GM19463 (cell line): ENCODE data around the gene ADAM33.

Source experiments
- ATAC-seq: cut with Tn5 transposase; IDR thresholded peaks from one replicate; pipeline ENCODE4 v1.9.1; 2021; ENCODE audit warnings: mild to moderate bottlenecking, moderate library complexity; ENCODE audit not compliant: unreplicated experiment

Gene ADAM33

DNA sequence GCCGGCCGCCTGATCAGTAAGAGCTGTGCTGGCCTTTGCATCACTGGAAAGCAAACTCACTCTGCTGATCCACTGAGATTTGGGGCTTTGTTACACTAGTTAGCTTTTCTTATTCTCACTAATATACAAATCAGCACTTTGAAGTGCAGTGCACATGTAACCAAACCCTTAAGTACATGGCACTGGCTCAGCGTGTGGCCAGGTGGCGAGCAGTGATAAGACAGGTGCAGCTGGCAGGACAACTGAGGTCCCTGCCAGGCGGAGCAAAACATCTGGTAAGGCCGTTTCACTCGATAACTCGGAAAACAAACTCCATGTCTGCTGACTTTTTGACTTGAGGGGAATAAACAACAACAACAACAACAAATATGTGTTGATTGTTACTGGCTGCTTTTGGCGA, 29.6 kb downstream of the ADAM33 start:
- no peak for ATAC-seq

DNA sequence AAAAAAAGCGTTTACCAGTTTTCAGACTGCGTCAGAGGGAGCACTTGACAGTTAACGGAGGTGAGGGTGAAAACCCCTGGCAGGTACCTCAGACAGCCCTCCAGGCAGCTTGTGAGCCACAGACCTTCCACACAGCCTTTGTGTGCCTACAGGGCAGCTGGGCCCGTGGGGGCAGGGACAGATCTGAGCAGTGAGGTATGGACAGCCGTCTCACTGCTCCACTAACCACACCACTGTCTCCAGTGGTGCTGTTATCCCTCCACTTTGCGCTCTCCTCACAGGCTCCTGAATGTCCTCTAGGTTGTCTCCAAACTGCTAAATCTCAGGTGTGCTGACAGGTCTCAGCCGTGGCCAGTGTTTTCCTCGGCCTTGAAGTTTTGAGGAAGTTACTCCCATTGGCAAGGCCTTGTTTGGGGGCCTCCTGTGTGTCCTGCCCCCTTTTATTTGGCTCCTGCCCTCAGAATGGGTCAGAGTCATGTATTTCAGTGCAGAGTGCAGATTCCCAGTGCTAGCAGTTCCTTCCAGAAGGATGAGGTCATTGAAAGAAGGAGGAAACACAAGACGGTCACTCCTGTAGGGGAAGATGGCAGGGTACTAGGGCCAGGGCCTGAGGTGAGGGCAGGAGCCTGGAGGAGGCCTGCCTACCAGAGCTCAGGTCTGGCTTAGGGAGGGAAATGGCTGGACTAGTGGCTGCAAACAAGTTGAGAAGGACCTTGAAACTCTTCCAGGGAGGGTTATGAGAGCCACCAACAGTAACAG, 30.4 kb downstream of the ADAM33 start:
- ATAC-seq: no peak

DNA sequence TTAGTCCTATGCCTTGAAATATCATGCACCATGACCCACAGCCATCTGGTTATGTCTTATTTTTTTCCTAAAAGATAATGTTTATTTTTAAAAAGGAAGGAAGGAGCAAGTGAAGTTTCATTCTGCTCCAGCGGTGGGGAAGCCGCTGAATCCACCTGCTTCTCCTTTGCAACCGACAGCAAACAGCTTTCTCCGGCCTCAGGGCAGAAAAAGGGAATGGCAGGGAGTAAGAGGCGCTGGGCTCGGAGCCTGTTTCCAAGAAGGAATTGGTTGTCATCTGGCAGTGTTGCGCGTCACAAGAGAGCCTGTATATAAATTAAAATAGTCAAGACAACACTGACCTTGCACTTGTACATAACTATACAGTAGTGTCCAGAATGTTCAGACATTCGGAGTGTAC, 32.9 kb downstream of the ADAM33 start:
- no peak for ATAC-seq

DNA sequence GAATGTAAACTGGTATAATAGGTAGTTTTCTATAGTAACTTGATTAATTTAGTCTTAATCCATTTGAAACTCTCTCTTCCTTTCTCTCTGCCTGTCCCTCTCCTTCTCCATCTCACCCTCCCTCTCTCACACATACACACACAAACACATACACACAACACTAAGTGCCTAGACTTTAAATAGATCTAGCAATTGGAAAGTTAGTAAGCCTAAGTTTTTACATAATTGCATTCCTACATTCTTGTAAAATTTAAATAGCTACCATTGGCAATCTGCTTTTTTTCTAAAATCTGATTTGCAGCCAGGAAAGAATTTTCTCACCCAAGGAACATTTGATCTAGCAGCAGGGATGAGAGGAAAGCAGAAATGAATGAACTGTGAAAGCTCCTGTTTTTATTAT, 34.3 kb downstream of the ADAM33 start:
- ATAC-seq: no peak

DNA sequence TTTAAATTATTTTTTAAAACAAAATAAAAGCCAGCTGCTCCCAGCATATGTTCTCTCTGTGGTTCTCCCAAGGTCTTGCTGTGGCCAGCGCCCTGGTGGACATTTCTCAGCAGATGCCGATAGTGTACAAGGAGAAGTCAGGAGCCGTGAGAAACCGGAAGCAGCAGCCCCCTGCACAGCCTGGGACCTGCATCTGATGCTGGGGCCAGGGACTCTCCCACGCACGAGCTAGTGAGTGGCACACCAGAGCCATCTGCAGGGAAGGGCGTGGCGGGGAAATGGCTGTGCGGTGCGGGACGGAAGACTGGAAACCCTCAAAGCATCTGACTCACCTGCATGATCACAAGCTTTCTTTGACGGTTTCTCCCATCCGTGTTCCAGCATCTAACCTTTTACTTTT, 35.2 kb downstream of the ADAM33 start:
- no peak for ATAC-seq

DNA sequence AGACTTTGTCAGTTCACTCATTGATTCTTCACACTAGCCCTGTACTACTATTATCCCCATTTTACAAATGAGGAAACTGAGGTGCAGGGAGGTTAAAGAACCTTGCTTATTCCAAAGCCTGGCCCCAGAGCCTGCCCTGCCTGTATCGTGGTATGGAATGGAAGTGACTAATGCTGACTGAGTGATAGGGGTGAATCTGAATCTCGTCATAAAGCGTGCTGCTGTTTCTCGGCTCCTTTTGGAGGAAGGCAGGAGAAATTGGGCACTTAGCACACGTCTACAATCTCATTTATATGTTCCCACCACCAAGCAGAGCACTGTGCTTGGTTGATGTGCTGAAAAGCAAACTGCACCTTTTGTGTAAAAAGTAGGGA, 35.8 kb downstream of the ADAM33 start:
- ATAC-seq: no peak

DNA sequence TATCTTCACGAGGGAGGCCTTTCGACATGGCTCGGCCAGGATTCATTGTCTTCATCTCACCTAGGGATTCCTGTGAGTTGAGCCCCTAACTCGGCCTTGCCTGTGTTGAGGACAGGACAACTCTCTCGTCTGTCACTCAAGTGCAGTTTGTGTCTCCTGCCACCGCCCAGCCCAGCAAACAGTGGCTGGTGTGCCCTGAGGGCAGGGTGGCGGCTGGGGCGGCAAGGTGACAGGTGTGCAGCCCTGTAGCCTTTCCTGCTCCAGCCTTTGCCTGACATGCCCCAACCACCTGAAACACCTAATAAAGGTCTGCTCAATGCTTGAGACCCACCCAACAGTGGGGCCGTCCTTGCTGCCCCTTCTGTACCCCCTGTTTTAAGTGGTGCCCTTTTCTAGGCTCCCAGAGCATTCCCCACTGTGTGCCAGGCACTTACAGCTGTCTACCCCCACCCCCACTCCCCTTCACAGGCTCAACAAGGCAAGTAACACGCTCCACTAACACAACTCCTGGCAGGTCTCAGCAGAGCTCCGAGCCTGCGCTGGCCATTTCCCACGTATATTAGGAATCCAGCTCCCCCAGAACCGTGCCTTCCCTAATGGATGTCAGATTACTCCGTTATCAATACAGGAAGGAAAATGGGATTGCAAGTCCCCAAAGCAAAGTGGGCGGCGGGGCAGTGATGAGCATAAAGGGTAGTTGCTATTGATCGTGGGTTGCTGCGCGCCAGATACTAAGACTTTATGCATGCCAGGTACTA, 36.3 kb downstream of the ADAM33 start:
- no peak for ATAC-seq

DNA sequence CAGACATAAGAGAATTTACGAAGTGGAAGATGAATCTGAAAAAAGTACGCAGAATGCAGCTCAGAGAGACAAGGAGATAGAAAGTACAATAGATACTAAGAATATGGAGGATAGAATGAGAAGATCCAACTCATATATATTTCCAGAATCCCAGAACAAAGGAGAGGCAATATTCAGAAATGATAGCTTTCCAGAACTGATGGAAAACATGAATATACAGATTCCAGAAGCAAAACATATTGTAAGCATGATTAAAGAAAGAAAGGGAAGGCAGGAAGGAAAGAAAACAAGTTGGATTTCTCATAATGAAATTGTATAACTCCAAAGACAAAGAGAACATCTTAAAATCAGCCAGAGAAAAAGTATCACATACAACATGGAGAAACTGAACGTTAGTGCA, 41.6 kb downstream of the ADAM33 start:
- ATAC-seq: no peak

DNA sequence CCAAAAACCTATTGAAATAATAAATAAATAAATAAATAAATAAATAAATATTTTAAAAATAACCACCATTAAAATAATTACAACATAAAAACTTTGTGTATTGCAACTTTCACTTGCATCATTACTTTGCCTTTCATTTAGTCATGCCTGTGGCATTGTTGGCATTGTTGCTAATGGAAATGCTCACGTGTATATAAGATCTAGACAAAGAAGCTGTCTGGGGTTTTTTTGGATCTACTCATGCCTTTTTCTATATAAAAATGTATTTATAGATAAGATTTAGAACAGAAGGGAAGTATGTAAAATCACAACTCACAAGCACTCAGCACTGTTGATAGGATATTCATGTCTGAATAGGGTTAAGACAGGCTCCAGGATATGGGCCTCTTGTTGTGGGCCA, 46.5 kb downstream of the ADAM33 start:
- ATAC-seq: no peak

DNA sequence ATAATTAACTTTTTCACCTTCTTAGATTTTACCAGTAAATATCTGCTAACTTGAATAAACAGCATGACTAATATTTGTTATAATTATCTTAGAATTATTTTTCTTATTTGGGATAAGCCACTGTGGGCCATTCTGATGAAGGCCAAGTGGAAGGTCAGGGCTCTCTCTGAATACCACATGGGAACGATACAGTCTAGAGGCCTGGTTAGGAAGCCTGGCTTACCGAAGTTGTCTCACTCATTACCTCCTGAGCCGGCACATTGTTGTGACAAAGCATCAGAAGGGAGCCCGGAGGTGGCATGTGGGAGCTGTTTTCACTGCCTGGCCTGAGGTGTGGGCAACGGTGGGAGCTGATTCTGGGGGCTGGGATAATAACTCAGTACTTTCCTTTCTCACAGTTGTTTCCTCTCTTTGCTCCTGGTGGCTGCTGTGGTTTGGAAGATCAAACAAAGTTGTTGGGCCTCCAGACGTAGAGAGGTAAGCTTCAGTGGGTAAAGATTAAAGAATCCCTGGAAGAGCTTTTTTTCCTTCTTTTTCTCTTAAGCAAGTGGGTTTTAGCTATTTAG, 47.8 kb downstream of the ADAM33 start:
- no peak for ATAC-seq

DNA sequence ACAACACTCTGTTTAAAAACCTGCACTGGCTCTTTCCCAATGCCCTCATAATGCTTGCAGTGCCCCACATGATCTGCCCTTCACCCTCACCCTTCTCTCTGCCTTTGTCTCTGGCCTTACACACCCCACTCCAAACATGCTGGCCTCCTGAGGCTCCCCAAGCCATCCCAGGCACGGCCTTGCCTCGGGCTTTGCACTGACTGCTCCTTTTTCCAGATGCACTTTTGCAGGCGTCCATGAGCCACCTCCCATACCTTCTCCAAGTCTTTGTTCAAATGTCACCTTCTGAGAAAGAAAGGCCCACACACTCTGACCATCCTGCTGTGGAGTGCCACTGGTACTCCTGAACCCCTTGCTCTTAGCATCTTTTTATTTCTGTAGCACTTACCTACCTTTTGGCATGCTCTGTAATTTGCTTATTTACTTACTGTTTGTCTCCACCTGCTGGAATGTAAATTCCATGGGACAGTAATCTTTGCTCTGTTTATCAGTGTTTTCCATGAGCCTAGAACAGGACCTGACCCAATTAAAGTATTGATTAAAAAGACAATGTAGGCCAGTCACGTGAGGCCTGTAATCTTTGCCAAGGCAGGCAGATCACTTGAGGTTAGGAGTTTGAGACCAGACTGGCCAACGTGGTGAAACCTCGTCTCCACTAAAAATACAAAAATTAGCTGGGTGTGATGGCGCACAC, 49.4 kb downstream of the ADAM33 start:
- ATAC-seq: no peak

DNA sequence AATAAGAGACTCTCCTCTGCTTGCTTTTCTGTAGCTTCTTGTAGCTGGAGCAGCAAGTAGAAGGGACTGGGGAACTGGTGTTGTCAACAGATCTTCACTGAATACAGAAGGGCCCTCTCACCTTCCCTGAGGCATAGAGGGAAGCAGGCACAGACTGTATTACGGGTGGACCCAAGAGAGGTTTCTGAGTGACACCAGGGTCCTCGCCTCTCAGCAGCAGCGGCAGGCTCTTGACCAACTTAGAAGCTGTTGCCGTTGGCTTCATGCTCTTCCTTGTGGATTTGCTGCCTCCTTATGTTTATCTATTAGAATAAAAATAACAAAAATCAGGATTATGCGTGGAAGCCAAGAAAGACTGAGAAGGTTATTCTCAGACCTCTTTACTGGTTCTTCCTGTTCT, 50.3 kb downstream of the ADAM33 start:
- no peak for ATAC-seq

DNA sequence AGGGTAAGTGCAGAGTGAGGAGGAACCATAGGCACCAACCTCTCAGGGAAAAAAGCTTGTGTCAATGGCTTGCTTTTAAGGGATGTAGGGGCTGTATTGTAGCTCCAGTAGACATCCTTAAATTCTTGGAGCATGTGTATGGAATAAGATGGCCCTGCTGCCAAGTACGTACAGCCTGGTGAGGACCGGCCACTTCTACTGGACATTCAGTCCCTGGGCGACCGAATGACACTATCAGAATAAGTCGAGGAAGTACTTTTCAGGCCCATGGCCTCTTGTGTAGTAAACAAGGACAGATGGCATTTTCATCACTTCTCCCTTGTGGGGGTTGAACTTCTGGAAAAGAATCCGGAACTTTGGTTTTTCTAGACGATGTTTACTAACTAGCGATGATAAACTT, 51.4 kb downstream of the ADAM33 start:
- ATAC-seq: no peak

DNA sequence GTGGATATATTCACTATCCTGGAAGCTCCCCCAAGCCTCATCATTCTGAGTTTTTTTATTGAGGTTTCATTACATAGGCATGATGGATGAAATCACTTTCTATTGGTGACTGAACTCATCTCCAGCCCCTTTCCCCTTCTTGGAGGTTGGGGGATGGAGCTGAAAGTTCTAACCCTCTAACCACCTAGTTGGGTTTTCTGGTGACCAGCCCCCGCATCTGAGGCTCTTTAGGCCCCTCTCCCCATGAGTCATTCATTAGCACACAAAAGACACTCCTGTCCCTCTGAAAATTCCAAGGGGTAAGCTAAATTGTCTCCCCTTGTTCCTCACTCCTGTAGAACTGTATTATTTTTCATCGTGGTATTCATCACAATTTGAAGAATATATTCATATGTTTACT, 51.9 kb downstream of the ADAM33 start:
- ATAC-seq: no peak

DNA sequence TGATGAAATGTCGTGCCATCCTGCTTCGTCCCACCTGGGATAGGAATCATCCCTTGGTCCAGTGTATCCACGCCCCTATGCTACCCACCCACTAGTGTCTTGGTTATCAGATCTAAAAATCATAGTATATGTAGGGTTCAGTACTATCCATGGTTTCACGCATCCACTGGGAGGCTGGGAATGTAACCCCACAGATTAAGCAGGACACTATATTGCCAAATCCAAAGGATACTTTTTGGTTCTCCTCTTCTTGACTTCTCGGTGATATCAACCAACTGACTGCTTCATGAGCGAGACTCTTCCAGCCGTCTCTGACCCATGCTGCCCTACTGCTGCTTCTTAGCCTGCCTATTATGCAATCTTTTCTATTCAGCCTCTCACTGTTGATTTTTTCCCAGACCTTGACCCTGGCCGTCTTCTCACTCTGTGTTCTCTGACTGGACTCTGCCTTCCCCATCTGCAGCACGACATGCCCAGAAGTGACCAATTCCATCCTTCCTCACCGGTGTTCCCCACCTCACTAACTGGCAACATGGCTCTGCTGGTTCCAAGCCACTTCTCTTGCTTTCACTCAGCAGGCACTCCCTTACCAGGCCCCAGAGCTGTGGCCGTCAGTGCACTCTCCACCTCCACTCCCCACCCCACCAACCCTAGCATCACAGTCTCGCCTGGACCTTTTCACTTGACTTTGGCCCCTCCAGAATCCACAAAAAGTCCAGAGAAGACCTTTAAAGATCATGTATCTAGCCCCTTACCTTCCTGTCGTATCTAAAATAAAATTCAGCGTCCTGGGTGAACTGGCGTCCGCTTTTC, 53.1 kb downstream of the ADAM33 start:
- no peak for ATAC-seq

DNA sequence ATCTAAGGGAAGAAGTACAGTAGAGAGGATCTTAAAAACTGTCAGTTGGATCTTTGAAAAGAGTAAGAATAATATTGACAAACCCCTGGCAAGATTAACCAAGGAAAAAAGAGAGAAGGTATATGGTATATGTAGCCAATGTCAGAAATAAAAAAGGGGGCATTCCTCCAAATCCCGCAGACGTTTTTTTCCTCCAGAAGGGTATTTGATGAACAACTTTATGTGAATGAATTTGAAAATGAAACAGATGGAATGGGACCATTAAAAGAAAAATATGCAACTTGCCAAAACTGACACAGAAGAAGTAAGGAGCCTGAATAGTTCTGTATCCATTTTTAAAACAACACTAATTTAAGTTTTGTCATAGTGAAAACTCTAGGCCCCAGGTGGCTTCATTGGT, 54.3 kb downstream of the ADAM33 start:
- no peak for ATAC-seq

DNA sequence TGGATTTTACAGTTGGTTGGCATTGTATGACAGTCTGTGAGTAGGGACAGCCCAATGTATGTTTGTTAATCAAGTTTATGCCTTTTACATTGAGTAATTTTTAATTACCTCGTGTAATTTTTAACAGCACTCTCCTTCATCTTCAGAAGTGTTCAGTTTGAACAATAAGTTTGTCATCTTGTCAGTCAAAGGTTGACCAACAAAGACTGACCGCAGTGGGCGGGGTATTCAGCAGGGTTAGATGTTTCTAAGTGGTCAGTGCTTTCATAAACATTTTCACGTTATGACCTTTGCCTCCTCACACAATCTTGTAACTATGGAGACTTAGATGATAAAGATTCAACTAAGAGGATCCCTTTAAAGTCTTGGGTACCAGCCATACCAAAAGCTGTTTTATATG, 59.4 kb downstream of the ADAM33 start:
- no peak for ATAC-seq

DNA sequence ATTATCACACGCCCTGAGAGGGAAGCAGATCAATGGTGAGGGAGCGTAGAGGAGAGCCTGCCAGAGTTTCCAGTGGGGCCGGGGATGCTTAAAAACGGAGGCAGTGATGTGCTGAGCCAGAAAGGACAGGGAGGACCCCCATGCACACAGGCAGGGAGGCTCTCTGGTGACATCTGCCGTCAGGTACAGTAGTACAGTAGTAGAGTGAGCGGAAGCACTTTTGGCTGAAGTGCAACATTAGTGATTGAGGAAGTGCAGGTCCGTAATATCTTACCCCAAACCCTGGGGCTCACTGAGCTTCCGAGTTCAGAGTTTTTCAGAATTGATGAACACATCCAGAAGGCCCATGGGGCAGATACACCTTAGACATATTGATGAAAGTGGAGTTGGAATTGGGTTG, 60.7 kb downstream of the ADAM33 start:
- no peak for ATAC-seq
